SJCRH30 (cell line): ENCODE data around the gene TIMM22. TPM values are rescaled to one million over a fixed set of nuclear protein-coding genes. Genes with fewer than 3 reads are reported as not detected.
A peak's percentile ranks its signal among the peaks of the same experiment; 100 is the strongest.

Source experiments
- DNase-seq, 2 experiments: peaks; one replicate each; pipeline ENCODE4 v3.0.0-alpha.2; 2015 to 2020
- H3K27ac ChIP-seq: fragments of 250-450 bp; sonication (Bioruptor Pico); 2 replicates; pipeline ENCODE4 v1.5.1; 2020; ENCODE audit warnings: mild to moderate bottlenecking, moderate library complexity
- H3K27me3 ChIP-seq: fragments of 250-450 bp; sonication (Bioruptor Pico); 2 replicates; pipeline ENCODE4 v1.5.1; 2020; ENCODE audit warnings: mild to moderate bottlenecking, moderate library complexity
- H3K36me3 ChIP-seq: fragments of 250-450 bp; sonication (Bioruptor Pico); 2 replicates; pipeline ENCODE4 v1.5.1; 2020; ENCODE audit warnings: mild to moderate bottlenecking, moderate library complexity
- H3K4me1 ChIP-seq: fragments of 250-450 bp; sonication (Bioruptor Pico); 2 replicates; pipeline ENCODE4 v1.5.1; 2020; ENCODE audit warnings: mild to moderate bottlenecking, moderate library complexity
- H3K4me3 ChIP-seq: fragments of 250-450 bp; sonication (Bioruptor Pico); 2 replicates; pipeline ENCODE4 v1.5.1; 2020; ENCODE audit warnings: mild to moderate bottlenecking, moderate library complexity
- H3K9me3 ChIP-seq: fragments of 250-450 bp; sonication (Bioruptor Pico); replicated peaks from 2 replicates; pipeline ENCODE4 v1.5.1; 2020; ENCODE audit warnings: mild to moderate bottlenecking, moderate library complexity
- total RNA-seq: library from RNA; depleted of rRNA; stranded (reverse); fragments of >200 nt; shearing (Covaris generic); gene quantifications from 2 replicates; pipeline ENCODE4 v1.2.3, GENCODE V29; 2014

TIMM22 gene
- total RNA-seq, 1 experiment from 2014 or later, result 17.4 TPM

- H3K27ac ChIP-seq, result no peak overlapping the region
- no peak overlapping the region for H3K4me3 ChIP-seq
- no peaks in the 10 kb centered on the region for H3K36me3 ChIP-seq
- H3K9me3 ChIP-seq, result no peaks in the 10 kb centered on the region
- no peaks in the 10 kb centered on the region for H3K27me3 ChIP-seq
- no peak for DNase-seq
- peaks cover 15% of the 10 kb centered on the region for H3K4me1 ChIP-seq
Measured at GRCh38 chr17:1030684-1031532, 34.0 kb downstream of the TIMM22 start.

DNA sequence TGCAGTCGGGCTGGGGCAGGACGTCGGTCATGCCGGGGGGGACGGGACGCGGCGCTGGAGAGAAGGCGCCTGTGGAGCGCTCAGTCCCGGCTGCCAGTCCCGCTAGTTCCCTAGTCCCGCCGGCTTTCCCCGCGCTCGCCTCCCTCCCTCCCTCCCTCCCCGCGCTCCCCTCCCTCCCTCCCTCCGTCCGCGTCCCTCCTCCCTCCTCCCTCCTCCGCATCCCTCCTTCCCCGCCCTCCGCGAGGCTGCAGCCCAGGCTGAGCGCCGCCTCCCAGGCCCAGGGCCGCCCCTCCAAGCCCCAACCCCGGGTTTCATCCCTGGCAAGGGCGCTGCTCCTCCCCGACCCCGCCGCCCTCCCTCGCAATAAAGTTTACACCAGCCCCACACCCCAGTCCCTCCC is 34.8 kb downstream of the TIMM22 start:
- peaks cover 24% of the 10 kb centered on the region for H3K4me1 ChIP-seq
- H3K27me3 ChIP-seq, result no peaks in the 10 kb centered on the region
- no peak overlapping the region for H3K27ac ChIP-seq

GRCh38 chr17:1032391-1032790 is 35.5 kb downstream of the TIMM22 start:
- no peaks in the 10 kb centered on the region for H3K36me3 ChIP-seq
- H3K27me3 ChIP-seq, result no peaks in the 10 kb centered on the region
- DNase-seq, result no peak
- H3K27ac ChIP-seq, result no peak overlapping the region
- peaks cover 29% of the 10 kb centered on the region for H3K4me1 ChIP-seq
- no peak overlapping the region for H3K4me3 ChIP-seq
- no peaks in the 10 kb centered on the region for H3K9me3 ChIP-seq

More for the DNA sequence above, 34.8 kb downstream of the TIMM22 start:
- DNase-seq, result no peak
- no peak overlapping the region for H3K4me3 ChIP-seq
- H3K9me3 ChIP-seq, result no peaks in the 10 kb centered on the region
- no peaks in the 10 kb centered on the region for H3K36me3 ChIP-seq

DNA sequence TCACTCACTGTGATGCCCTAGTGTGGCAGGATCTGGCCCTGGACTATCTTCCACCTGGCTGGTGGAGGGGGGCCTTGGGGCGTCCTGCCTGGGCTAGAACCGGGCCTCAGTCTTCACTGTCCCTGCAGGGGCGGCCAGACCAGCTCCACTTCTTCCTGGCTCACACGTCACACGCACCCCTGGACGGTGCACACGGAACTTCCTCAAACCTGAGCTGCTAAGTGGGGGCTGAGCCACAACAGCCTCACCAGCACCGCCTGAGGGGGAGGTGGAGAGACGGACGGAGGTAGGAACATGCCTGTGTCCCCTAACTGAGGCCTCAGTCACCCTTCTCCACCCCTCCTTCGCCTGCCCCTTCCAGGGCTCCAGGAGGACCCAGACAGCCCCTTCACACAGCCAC is 36.6 kb downstream of the TIMM22 start:
- no peak overlapping the region for H3K4me3 ChIP-seq
- no peaks in the 10 kb centered on the region for H3K27me3 ChIP-seq
- peaks cover 40% of the 10 kb centered on the region for H3K4me1 ChIP-seq

GRCh38 chr17:1034652-1035210 is 37.8 kb downstream of the TIMM22 start:
- no peak for DNase-seq
- Histone ChIP-seq H3K4me1 (peaks cover 38% of the 10 kb centered on the region), H3K36me3 (no peaks in the 10 kb centered on the region), H3K9me3 (no peaks in the 10 kb centered on the region), H3K4me3 (no peak overlapping the region), H3K27me3 (no peaks in the 10 kb centered on the region), H3K27ac (no peak overlapping the region)

More for the DNA sequence above, 36.6 kb downstream of the TIMM22 start:
- H3K36me3 ChIP-seq, result no peaks in the 10 kb centered on the region
- H3K9me3 ChIP-seq, result no peaks in the 10 kb centered on the region
- H3K27ac ChIP-seq, result no peak overlapping the region
- no peak for DNase-seq

DNA sequence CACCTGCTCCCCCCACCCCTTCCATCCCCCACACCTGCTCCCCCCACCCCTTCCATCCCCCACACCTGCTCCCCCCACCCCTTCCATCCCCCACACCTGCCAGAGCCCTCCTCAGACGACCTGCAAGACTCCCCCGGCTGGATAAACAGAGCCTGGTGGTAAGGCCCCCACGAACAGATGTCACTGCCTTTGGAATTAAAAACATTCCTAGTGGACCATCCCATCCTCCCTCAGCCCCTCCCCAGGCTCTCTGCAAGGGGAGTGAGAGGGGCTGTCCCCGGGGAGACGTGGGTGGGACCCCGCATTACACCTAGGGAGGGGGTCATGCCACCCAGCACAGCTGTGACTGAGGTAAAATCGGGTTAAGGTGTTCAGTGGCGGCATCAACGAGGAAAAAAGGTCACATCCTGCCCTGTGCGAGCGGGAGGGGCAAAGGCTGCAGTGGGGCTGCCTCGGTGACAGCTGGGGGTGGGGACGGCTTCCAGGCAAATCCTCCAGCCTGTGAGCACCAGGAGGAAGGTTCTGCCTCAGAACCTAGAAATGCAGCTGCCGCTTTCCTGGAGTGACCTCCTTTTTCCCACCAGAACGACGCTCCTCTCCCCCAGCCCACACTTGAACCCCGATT is 38.7 kb downstream of the TIMM22 start:
- Histone ChIP-seq H3K27ac (0 out of 2 replicates have a peak overlapping the region, but pooled peaks have one; percentile 22), H3K27me3 (no peaks in the 10 kb centered on the region), H3K4me1 (peaks cover 39% of the 10 kb centered on the region), H3K36me3 (no peaks in the 10 kb centered on the region), H3K9me3 (no peaks in the 10 kb centered on the region), H3K4me3 (no peak overlapping the region)
- peak; percentile 67 to 71 for DNase-seq

DNA sequence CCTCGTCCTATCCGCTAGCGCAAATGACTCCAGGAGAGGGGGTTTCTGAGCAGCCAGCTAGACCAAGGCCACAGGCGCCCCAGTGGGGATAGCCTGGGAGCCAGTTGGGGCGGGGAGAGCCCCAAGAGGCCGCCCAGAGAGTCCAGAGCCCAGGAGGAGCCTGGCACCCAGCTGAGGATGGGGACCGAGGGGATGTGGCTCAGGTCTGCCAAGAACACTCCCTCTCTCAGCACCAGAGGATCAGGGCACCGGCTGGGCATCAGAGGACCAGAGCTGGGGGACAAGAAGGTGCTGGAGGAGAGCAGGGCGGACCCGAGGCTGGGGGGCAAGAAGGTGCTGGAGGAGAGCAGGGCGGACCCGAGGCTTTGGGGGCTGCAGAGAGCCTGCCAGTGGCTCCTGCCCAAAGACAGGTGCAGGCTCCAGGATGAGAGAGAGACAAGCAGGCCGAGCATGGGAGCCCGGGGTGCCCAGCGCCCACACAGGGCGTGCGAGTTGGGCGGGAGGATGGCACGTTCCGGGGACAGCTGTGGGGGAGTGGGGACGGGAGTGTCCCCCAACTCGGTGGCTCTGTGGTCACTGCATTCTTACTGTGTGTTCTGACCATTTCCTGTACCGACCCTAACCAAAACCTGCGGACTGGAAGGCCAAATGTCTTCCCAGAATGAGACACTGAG is 39.4 kb downstream of the TIMM22 start:
- no peak for DNase-seq
- no peak overlapping the region for H3K4me3 ChIP-seq
- H3K36me3 ChIP-seq, result no peaks in the 10 kb centered on the region
- H3K27ac ChIP-seq, result 0 out of 2 replicates have a peak overlapping the region, but pooled peaks have one; percentile 22
- H3K9me3 ChIP-seq, result no peaks in the 10 kb centered on the region
- H3K27me3 ChIP-seq, result no peaks in the 10 kb centered on the region
- H3K4me1 ChIP-seq, result peaks cover 39% of the 10 kb centered on the region

GRCh38 chr17:1036845-1037237 is 39.9 kb downstream of the TIMM22 start:
- Histone ChIP-seq H3K27ac (no peak overlapping the region), H3K36me3 (no peaks in the 10 kb centered on the region), H3K27me3 (no peaks in the 10 kb centered on the region), H3K4me1 (peaks cover 39% of the 10 kb centered on the region), H3K9me3 (no peaks in the 10 kb centered on the region), H3K4me3 (no peak overlapping the region)
- DNase-seq, result no peak

GRCh38 chr17:1037238-1037879 is 40.4 kb downstream of the TIMM22 start:
- Histone ChIP-seq H3K36me3 (no peaks in the 10 kb centered on the region), H3K9me3 (no peaks in the 10 kb centered on the region), H3K4me3 (no peak overlapping the region; the same call in 1 of the 2 replicates), H3K27me3 (no peaks in the 10 kb centered on the region), H3K27ac (peak overlapping the region; percentile 98), H3K4me1 (peaks cover 39% of the 10 kb centered on the region)
- DNase-seq, result no peak

DNA sequence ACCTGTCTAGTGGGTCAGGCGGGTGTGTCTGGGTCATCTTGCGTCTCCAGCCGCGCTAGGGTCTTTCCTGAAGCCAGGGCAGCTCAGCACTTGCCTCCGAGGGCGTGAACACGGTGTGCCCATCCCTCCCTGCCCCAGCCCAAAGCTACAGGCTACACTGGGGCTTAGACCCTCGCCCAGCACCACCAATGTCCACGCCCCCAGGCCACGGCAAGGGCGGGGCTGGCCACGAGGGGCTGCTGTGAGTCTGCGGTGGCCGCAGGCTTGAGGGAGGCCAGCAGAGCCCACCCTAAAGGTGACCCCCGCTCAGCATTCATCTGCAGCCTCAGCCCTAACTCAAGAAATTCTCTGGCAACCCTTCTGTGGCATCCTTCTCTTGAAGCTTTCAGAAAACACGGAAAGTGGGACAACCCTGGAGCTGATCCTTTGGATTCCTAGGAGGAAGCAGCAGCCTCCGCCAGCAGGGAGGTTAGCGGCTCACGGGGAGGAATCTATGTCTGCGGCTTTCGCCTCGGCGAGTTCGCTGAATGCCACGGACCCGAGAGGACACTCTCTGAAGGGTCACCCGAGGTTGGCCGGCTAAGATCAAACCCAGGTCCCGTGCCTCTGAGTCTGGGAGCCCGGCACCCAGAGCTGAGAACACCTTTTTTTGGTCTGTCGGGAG is 41.7 kb downstream of the TIMM22 start:
- Histone ChIP-seq H3K27me3 (no peaks in the 10 kb centered on the region), H3K4me3 (peak overlapping the region; percentile 54), H3K4me1 (peaks cover 39% of the 10 kb centered on the region), H3K36me3 (no peaks in the 10 kb centered on the region), H3K9me3 (no peaks in the 10 kb centered on the region), H3K27ac (peak overlapping the region; percentile 98)
- peak in 1 of 2 experiments; percentile 56 for DNase-seq

GRCh38 chr17:1039123-1039507 is 42.2 kb downstream of the TIMM22 start:
- Histone ChIP-seq H3K27me3 (no peaks in the 10 kb centered on the region), H3K9me3 (no peaks in the 10 kb centered on the region), H3K36me3 (no peaks in the 10 kb centered on the region), H3K27ac (peak overlapping the region; percentile 98), H3K4me3 (peak overlapping the region; percentile 54), H3K4me1 (peaks cover 39% of the 10 kb centered on the region)
- DNase-seq, result no peak

- peaks cover 39% of the 10 kb centered on the region for H3K4me1 ChIP-seq
- no peaks in the 10 kb centered on the region for H3K27me3 ChIP-seq
- H3K4me3 ChIP-seq, result peak overlapping the region; percentile 54
- H3K9me3 ChIP-seq, result no peaks in the 10 kb centered on the region
- no peaks in the 10 kb centered on the region for H3K36me3 ChIP-seq
- DNase-seq, result peak; percentile 97
- peak overlapping the region; percentile 98 for H3K27ac ChIP-seq
Measured at GRCh38 chr17:1039511-1040215, 42.7 kb downstream of the TIMM22 start.

DNA sequence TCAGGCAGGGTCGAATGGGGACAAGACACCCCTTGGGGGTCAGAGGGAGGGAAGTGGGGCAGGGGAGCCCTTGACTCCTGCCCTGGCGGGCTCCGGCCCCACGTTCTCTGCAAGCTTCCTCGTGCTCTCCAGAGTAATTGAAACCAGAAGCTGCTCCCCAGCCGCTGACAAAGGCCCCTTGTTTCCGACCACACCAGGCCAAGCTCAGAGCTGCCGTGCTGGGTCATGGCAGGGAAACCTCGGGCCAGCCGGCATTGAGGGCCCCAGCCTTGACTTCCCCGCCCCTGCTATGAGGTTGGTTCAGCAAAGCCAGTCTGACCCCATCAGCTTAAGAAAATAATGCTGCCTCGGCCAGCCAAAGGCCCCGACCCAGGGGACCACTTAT is 43.3 kb downstream of the TIMM22 start:
- H3K36me3 ChIP-seq, result no peaks in the 10 kb centered on the region
- peaks cover 39% of the 10 kb centered on the region for H3K4me1 ChIP-seq
- peak; percentile 66 to 78 for DNase-seq
- H3K27ac ChIP-seq, result peak overlapping the region; percentile 98
- no peaks in the 10 kb centered on the region for H3K27me3 ChIP-seq
- H3K4me3 ChIP-seq, result peak overlapping the region; percentile 54
- H3K9me3 ChIP-seq, result no peaks in the 10 kb centered on the region
